ENCODE results near the gene DDR1.

The DDR1 gene

GRCh38 chr6:30918670-30919069 lies 34.4 kb downstream of the DDR1 start:
- TF ChIP-seq FOXM1 (IDR thresholded peaks at IDR 0.05; ENCODE audit: borderline replicate concordance, low read depth) (no peak), EGR1 (IDR thresholded peaks at IDR 0.05) (no peak), TEAD4 (IDR thresholded peaks at IDR 0.05) (no peak), YY1 (IDR thresholded peaks at IDR 0.05; ENCODE audit: low read depth) (no peak), ZBTB7A (IDR thresholded peaks at IDR 0.05; ENCODE audit: low read depth) (no peak), CEBPB (IDR thresholded peaks at IDR 0.05) (no peak), MAX (IDR thresholded peaks at IDR 0.05) (no peak), TCF12 (IDR thresholded peaks at IDR 0.05; ENCODE audit: low read depth) (no peak), EP300 (IDR thresholded peaks at IDR 0.05; ENCODE audit: borderline replicate concordance) (no peak), NFIC (IDR thresholded peaks at IDR 0.05) (no peak), CREB1 (IDR thresholded peaks at IDR 0.05; ENCODE audit: low read depth) (no peak), USF1 (IDR thresholded peaks at IDR 0.05) (no peak), REST (IDR thresholded peaks at IDR 0.05; ENCODE audit: low read depth) (no peak), TAF1 (IDR thresholded peaks at IDR 0.05; ENCODE audit: low read depth) (no peak), RAD21 (IDR thresholded peaks at IDR 0.05; ENCODE audit: low read depth) (no peak)

GRCh38 chr6:30922447-30922852 lies 38.1 kb downstream of the DDR1 start:
- TF ChIP-seq TAF1 (IDR thresholded peaks at IDR 0.05; ENCODE audit: low read depth) (no peak), NFIC (IDR thresholded peaks at IDR 0.05) (no peak), TCF12 (IDR thresholded peaks at IDR 0.05; ENCODE audit: low read depth) (no peak), USF1 (IDR thresholded peaks at IDR 0.05) (no peak), EGR1 (IDR thresholded peaks at IDR 0.05) (no peak), RAD21 (IDR thresholded peaks at IDR 0.05; ENCODE audit: low read depth) (no peak), EP300 (IDR thresholded peaks at IDR 0.05; ENCODE audit: borderline replicate concordance) (no peak), MAX (IDR thresholded peaks at IDR 0.05) (no peak), YY1 (IDR thresholded peaks at IDR 0.05; ENCODE audit: low read depth) (no peak), REST (IDR thresholded peaks at IDR 0.05; ENCODE audit: low read depth) (no peak), FOXM1 (IDR thresholded peaks at IDR 0.05; ENCODE audit: borderline replicate concordance, low read depth) (no peak), CEBPB (IDR thresholded peaks at IDR 0.05) (no peak), CREB1 (IDR thresholded peaks at IDR 0.05; ENCODE audit: low read depth) (no peak)

GRCh38 chr6:30926644-30927043 lies 42.3 kb downstream of the DDR1 start:
- peak; percentile 37; the same call in 1 of the 2 replicates for TF ChIP-seq TEAD4 (IDR thresholded peaks at IDR 0.05)
- TF ChIP-seq CEBPB (IDR thresholded peaks at IDR 0.05), result no peak

GRCh38 chr6:30928677-30929076 lies 44.4 kb downstream of the DDR1 start:
- TF ChIP-seq CREB1 (IDR thresholded peaks at IDR 0.05; ENCODE audit: low read depth) (no peak), USF1 (IDR thresholded peaks at IDR 0.05) (peak; percentile 69; the same call in 1 of the 2 replicates)

- TF ChIP-seq CEBPB (IDR thresholded peaks at IDR 0.05) (no peak), EP300 (IDR thresholded peaks at IDR 0.05; ENCODE audit: borderline replicate concordance) (no peak), CREB1 (IDR thresholded peaks at IDR 0.05; ENCODE audit: low read depth) (no peak), ZBTB7A (IDR thresholded peaks at IDR 0.05; ENCODE audit: low read depth) (no peak), TCF12 (IDR thresholded peaks at IDR 0.05; ENCODE audit: low read depth) (no peak), TAF1 (IDR thresholded peaks at IDR 0.05; ENCODE audit: low read depth) (no peak), REST (IDR thresholded peaks at IDR 0.05; ENCODE audit: low read depth) (no peak), NFIC (IDR thresholded peaks at IDR 0.05) (no peak), FOXM1 (IDR thresholded peaks at IDR 0.05; ENCODE audit: borderline replicate concordance, low read depth) (no peak), USF1 (IDR thresholded peaks at IDR 0.05) (no peak), TEAD4 (IDR thresholded peaks at IDR 0.05) (no peak), MAX (IDR thresholded peaks at IDR 0.05) (no peak), RAD21 (IDR thresholded peaks at IDR 0.05; ENCODE audit: low read depth) (no peak)
These were observed 46.2 kb downstream of the DDR1 start for GRCh38 chr6:30930506-30930905.
